RWPE2 (cell line): ENCODE measurements around the gene RNF145.

Experiments used
- ATAC-seq: fragments of 200-7000 bp; cut with Tn5 transposase; 3 replicates; pipeline ENCODE4 v1.9.1; 2021; ENCODE audit warnings: low read depth
- DNase-seq: peaks from one replicate; pipeline ENCODE4 v3.0.0-alpha.2; 2020; ENCODE audit warnings: low spot score
- H3K27ac ChIP-seq: fragments of 450-650 bp; 2 replicates; pipeline ENCODE4 v1.5.1; 2017; ENCODE audit warnings: mild to moderate bottlenecking; ENCODE audit not compliant: poor library complexity, severe bottlenecking
- H3K27me3 ChIP-seq: fragments of 250-450 bp; sonication (Bioruptor Pico); 2 replicates; pipeline ENCODE4 v1.5.1; 2021; ENCODE audit warnings: mild to moderate bottlenecking, moderate library complexity; ENCODE audit not compliant: insufficient read depth, poor library complexity, severe bottlenecking
- H3K36me3 ChIP-seq: fragments of 250-450 bp; sonication (Bioruptor Pico); 2 replicates; pipeline ENCODE4 v1.5.1; 2020; ENCODE audit warnings: low read depth, mild to moderate bottlenecking, moderate library complexity
- H3K4me1 ChIP-seq: fragments of 250-450 bp; sonication (Bioruptor Pico); 2 replicates; pipeline ENCODE4 v1.5.1; 2021; ENCODE audit warnings: mild to moderate bottlenecking, moderate library complexity; ENCODE audit not compliant: insufficient read depth, poor library complexity, severe bottlenecking
- H3K4me3 ChIP-seq: fragments of 250-450 bp; sonication (Bioruptor Pico); 2 replicates; pipeline ENCODE4 v1.5.1; 2021; ENCODE audit warnings: mild to moderate bottlenecking, moderate library complexity; ENCODE audit not compliant: severe bottlenecking
- H3K9me3 ChIP-seq: fragments of 250-450 bp; sonication (Bioruptor Pico); 2 replicates; pipeline ENCODE4 v1.5.1; 2021; ENCODE audit warnings: mild to moderate bottlenecking, moderate library complexity; ENCODE audit not compliant: severe bottlenecking
- TF ChIP-seq, protein P1 (sequence below): fragments of 450-650 bp; IDR thresholded peaks from one replicate; pipeline ENCODE4 v1.5.1; 2017; ENCODE audit warnings: mild to moderate bottlenecking, moderate library complexity; ENCODE audit not compliant: poor library complexity, severe bottlenecking

RNF145 gene

DNA sequence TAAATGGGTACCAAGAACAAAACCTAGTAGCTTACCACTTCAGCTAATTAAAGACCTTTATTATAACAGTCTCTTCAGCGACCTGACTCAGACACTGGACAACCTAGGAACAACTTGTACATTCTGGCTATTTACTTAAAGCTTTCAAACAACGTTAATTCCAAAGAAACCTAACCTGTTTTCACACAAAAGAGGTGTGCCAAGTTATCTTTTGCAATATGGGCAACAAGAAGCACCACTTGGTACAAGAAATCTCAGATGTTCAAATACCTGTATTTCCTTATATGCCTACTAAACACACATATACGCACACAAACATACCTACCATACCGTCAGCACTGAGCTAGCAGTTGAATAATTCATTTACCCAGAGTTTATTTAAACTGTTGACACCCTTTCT is 23.0 kb downstream of the RNF145 start:
- ATAC-seq (peak; percentile 72), DNase-seq (no peak)
- peak overlapping the region; percentile 95 for H3K27ac ChIP-seq
- peaks cover 88% of the 10 kb centered on the region for H3K36me3 ChIP-seq
- TF ChIP-seq, protein P1, sequence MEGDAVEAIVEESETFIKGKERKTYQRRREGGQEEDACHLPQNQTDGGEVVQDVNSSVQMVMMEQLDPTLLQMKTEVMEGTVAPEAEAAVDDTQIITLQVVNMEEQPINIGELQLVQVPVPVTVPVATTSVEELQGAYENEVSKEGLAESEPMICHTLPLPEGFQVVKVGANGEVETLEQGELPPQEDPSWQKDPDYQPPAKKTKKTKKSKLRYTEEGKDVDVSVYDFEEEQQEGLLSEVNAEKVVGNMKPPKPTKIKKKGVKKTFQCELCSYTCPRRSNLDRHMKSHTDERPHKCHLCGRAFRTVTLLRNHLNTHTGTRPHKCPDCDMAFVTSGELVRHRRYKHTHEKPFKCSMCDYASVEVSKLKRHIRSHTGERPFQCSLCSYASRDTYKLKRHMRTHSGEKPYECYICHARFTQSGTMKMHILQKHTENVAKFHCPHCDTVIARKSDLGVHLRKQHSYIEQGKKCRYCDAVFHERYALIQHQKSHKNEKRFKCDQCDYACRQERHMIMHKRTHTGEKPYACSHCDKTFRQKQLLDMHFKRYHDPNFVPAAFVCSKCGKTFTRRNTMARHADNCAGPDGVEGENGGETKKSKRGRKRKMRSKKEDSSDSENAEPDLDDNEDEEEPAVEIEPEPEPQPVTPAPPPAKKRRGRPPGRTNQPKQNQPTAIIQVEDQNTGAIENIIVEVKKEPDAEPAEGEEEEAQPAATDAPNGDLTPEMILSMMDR: no peak
- H3K4me1 ChIP-seq: peaks cover 78% of the 10 kb centered on the region
- no peaks in the 10 kb centered on the region for H3K27me3 ChIP-seq
- H3K4me3 ChIP-seq: no peak overlapping the region
- H3K9me3 ChIP-seq: no peaks in the 10 kb centered on the region

DNA sequence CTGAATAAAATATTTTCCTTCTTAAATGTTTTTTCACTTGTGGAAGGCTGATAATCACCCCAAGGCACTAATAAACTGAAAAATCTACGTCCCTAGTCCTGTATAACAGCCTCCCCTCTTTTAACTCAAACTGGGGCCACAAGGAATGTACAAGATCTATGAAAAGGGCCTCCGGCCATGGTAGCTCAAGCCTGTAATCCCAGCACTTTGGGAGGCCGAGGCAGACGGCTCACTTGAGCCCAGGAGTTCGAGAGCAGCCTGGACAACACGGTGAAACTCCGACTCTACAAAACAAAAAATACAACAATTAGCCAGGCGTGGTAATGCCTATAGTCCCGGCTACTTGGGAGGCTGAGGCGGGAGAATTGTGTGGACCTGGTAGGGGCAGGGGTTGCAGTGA is 23.6 kb downstream of the RNF145 start:
- ATAC-seq (no peak), DNase-seq (no peak)
- H3K27ac ChIP-seq: peak overlapping the region; percentile 95
- H3K9me3 ChIP-seq: no peaks in the 10 kb centered on the region
- peaks cover 88% of the 10 kb centered on the region for H3K36me3 ChIP-seq
- TF ChIP-seq, protein P1: no peak
- no peaks in the 10 kb centered on the region for H3K27me3 ChIP-seq
- H3K4me1 ChIP-seq: peaks cover 82% of the 10 kb centered on the region
- H3K4me3 ChIP-seq: no peak overlapping the region

DNA sequence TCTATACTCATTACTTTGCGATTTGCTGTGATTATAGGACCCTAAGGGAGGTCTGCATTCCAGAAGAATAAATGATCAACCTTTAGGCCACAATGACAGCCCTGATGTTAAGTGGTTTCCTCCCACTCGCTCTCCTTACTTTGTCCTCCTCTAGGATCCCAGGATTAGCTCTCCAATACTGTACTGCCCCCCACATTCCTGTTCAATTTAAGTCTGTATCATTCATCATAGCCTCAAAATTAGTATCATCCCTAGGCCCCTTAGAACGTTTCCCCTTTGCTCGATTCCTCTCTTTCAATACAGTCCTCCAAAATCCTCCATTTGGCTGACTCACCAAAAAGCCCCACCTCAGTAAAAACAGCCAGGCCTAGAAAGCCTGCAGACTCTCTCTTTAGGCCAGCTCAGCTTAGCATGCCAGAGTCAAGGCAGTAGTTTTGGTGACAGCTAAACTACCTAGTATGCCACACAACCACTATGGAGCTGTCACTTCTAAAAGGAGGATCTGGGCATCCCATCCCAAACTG is 24.4 kb downstream of the RNF145 start:
- DNase-seq (no peak), ATAC-seq (peak; percentile 70)
- TF ChIP-seq, protein P1: no peak

DNA sequence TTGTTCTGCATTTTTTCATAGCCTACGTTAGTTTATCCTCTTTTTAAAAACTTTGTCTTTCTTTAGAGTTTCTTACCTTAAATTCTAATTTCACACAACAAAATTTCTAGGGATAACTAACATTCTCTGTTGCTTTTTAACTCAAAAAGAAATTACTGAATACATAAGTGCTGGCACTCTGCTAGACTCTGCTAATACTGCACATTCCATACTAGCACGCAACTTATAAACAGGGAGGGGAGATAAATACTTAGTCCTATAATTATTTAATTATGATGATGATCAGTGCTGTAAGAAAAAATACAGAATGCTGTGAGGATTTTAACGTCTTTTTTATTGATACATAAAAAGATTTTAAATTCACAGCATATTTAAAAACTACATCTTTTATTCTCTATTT is 25.1 kb downstream of the RNF145 start:
- peaks cover 87% of the 10 kb centered on the region for H3K4me1 ChIP-seq
- H3K4me3 ChIP-seq: no peak overlapping the region
- no peaks in the 10 kb centered on the region for H3K27me3 ChIP-seq
- peaks cover 88% of the 10 kb centered on the region for H3K36me3 ChIP-seq
- peak overlapping the region; percentile 95 for H3K27ac ChIP-seq
- DNase-seq (no peak), ATAC-seq (no peak)
- H3K9me3 ChIP-seq: no peaks in the 10 kb centered on the region
- TF ChIP-seq, protein P1: no peak

More for the DNA sequence above, 24.4 kb downstream of the RNF145 start:
- no peak overlapping the region for H3K4me3 ChIP-seq
- H3K9me3 ChIP-seq: no peaks in the 10 kb centered on the region
- H3K27me3 ChIP-seq: no peaks in the 10 kb centered on the region
- peaks cover 88% of the 10 kb centered on the region for H3K36me3 ChIP-seq
- peaks cover 87% of the 10 kb centered on the region for H3K4me1 ChIP-seq
- peak overlapping the region; percentile 95 for H3K27ac ChIP-seq

DNA sequence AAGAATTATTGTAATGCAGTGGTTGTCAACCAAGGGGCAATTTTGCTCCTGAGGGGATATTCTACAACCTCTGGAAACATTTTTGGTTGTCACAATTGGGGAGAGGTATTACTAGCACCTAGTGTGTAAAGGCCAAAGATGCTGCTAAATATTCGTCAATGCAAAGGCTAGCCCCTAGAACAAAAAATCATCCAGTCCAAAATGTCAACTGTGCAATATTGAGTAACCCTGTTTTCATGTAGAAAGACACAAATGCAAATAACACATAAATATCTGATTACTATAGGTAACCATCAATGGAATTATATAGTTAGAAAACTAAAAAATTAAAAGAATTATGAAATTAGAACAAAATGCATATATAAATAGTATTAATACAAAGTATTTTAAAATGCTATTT is 26.1 kb downstream of the RNF145 start:
- no peaks in the 10 kb centered on the region for H3K27me3 ChIP-seq
- DNase-seq (no peak), ATAC-seq (no peak)
- H3K9me3 ChIP-seq: no peaks in the 10 kb centered on the region
- H3K4me1 ChIP-seq: peaks cover 94% of the 10 kb centered on the region
- TF ChIP-seq, protein P1: no peak
- H3K36me3 ChIP-seq: peaks cover 85% of the 10 kb centered on the region
- peak overlapping the region; percentile 95 for H3K27ac ChIP-seq
- H3K4me3 ChIP-seq: no peak overlapping the region
